ENCODE data around the gene RPS24. TPM values are rescaled to one million over a fixed set of nuclear protein-coding genes. Genes with fewer than 3 reads are reported as not detected.
A peak's percentile ranks its signal among the peaks of the same experiment; 100 is the strongest.

The RPS24 gene
- total and polyA plus RNA-seq, 8 donors: 599 to 3,548 (median 970) TPM

DNA sequence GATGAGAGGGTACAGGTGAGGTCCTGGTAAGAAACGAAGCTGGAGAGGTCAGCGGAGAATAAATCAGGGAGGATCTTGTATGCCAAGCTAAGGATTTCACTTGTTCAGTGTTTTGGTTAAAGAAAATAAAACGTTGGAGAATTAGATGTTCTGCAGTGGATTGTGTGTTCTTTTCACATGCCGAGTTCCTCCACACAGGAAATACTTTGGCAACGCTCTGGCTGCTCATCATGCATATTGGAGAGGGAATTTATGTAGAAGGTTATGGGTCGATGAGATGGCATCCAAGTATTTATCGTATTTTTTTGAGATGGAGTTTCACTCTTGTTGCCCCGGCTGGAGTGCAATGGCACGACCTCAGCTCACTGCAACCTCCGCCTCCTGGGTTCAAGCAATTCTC lies 11.0 kb downstream of the RPS24 start:
- H3K4me3 ChIP-seq: no peak overlapping the region
- H3K4me1 ChIP-seq: no peaks in the 10 kb centered on the region
- H3K27me3 ChIP-seq: no peaks in the 10 kb centered on the region
- FAIRE-seq: no peak
- no peaks in the 10 kb centered on the region for H3K9me3 ChIP-seq
- no peak overlapping the region for H3K27ac ChIP-seq
- 59 to 68% methylated on average over 10 of the region's 10 CpGs for WGBS, 2 donors
- no peak for DNase-seq
- no peak for TF ChIP-seq CTCF (IDR thresholded peaks at IDR 0.05)
- H3K36me3 ChIP-seq: peaks cover 0 to 18% (median 14%) of the 10 kb centered on the region in 3 donors
- intact Hi-C loops (cut with DNase I): loop anchor here in 2 of 3 donors (5.0 to 10.0 kb wide), 3 partner anchors 610 to 1158 kb away; no protein-coding TSS in a partner anchor
- no peak for ATAC-seq

DNA sequence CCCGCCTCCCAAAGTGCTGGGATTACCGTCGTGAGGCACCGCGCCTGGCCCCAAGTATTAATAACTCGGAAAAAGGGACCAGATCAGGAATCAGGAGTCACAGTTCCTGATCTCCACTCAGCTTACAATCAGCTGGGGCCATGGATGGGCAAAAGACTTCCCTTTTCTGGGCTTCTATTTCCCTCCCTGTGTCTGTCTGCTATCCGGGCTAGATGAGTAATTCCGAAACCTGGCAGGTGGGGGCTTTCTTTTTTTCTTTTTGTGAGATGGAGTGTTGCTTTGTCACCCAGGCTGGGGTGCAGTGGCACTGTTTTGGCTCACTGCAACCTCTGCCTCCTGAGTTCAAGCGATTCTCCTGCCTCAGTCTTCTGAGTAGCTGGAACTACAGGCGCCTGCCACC lies 11.6 kb downstream of the RPS24 start:
- intact Hi-C loops (cut with DNase I): loop anchor here in 2 of 3 donors (5.0 to 10.0 kb wide), 3 partner anchors 610 to 1157 kb away; no protein-coding TSS in a partner anchor
- 57 to 76% methylated on average over 10 of the region's 10 CpGs for WGBS, 2 donors
- TF ChIP-seq CTCF (IDR thresholded peaks at IDR 0.05): no peak

GRCh38 chr10:78045856-78046255 lies 12.2 kb downstream of the RPS24 start:
- H3K27me3 ChIP-seq: no peaks in the 10 kb centered on the region
- H3K27ac ChIP-seq: no peak overlapping the region
- TF ChIP-seq CTCF (IDR thresholded peaks at IDR 0.05): no peak
- 78 to 79% methylated on average over 8 of the region's 8 CpGs for WGBS, 2 donors
- H3K4me1 ChIP-seq: no peaks in the 10 kb centered on the region
- DNase-seq (no peak), FAIRE-seq (no peak), ATAC-seq (no peak)
- H3K4me3 ChIP-seq: no peak overlapping the region
- no peaks in the 10 kb centered on the region for H3K9me3 ChIP-seq
- peaks cover 0 to 9% (median 6%) of the 10 kb centered on the region in 3 donors for H3K36me3 ChIP-seq
- intact Hi-C loops (cut with DNase I): loop anchor here in 2 of 3 donors (5.0 to 10.0 kb wide), 3 partner anchors 609 to 1156 kb away; no protein-coding TSS in a partner anchor

More for the DNA sequence above, 11.6 kb downstream of the RPS24 start:
- H3K36me3 ChIP-seq: peaks cover 0 to 14% (median 12%) of the 10 kb centered on the region in 3 donors
- H3K4me3 ChIP-seq: no peak overlapping the region
- DNase-seq (no peak), ATAC-seq (no peak), FAIRE-seq (no peak)
- no peaks in the 10 kb centered on the region for H3K9me3 ChIP-seq
- H3K27me3 ChIP-seq: no peaks in the 10 kb centered on the region
- no peak overlapping the region for H3K27ac ChIP-seq
- no peaks in the 10 kb centered on the region for H3K4me1 ChIP-seq

DNA sequence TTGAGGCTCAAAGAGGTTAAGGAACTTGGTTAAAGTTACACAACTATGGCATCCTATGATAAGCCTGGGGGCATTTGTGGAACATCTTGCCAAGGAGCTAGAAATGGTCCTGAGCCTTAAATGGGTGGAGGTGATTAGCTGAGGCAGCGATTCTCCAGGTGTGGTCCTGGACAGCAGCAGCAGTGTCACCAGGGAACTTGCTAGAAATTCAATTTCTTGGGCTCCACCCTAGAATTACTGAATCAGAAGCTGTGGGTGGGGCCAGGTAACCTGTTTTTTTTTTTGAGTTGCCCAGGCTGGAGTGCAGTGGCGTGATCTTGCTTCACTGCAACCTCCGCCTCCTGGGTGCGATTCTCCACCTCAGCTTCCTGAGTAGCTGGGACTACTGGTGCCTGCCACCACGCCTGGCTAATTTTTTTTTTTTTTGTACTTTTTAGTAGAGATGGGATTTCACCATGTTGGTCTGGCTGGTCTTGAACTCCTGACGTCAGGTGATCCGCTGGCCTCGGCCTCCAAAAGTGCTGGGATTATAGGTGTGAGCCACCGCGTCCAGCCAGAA lies 13.1 kb downstream of the RPS24 start:
- no peaks in the 10 kb centered on the region for H3K9me3 ChIP-seq
- WGBS, 2 donors: 68 to 78% methylated on average over 10 of the region's 10 CpGs
- ATAC-seq (no peak), FAIRE-seq (no peak), DNase-seq (no peak)
- no peaks in the 10 kb centered on the region for H3K27me3 ChIP-seq
- no peaks in the 10 kb centered on the region for H3K4me1 ChIP-seq
- H3K27ac ChIP-seq: no peak overlapping the region
- no peak for TF ChIP-seq CTCF (IDR thresholded peaks at IDR 0.05)
- intact Hi-C loops (cut with DNase I): loop anchor here in 2 of 3 donors (5.0 to 10.0 kb wide), 3 partner anchors 608 to 1156 kb away; no protein-coding TSS in a partner anchor
- no peaks in the 10 kb centered on the region for H3K36me3 ChIP-seq
- H3K4me3 ChIP-seq: no peak overlapping the region

DNA sequence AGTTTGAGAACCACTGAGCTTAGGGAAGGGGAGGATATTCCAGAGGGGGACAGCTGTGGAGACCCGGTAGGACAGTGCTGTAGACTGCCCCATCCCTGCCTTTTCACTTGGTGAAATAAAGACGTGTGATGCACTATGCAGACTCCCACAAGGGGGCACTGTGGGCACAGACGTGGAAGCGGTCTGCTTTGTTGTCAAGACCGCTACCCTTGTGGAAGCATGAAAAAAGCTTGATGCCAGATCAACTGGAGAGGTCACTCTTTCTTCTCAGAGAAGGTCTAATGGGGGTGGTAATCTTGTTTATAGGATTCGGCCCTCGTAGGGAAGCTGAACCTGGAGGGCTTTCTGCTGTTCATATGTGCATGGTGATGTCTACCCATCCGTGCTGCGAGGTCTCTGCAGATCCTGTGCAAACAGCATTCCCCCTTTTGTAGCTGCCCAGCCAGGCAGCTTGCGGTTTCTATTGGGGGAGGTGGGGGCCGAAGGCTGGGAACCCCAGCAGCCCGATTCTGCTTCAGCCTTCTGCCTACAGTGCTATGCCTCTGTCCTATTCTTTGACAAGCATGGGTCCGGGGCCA lies 13.7 kb downstream of the RPS24 start:
- no peak overlapping the region for H3K4me3 ChIP-seq
- FAIRE-seq (no peak), ATAC-seq (peak; percentile 78 to 97 (median 91)), DNase-seq (peak; percentile 66 to 95 (median 86))
- WGBS, 2 donors: 22 to 24% methylated on average over 13 of the region's 13 CpGs
- H3K9me3 ChIP-seq: no peaks in the 10 kb centered on the region
- H3K4me1 ChIP-seq: no peaks in the 10 kb centered on the region
- no peaks in the 10 kb centered on the region for H3K27me3 ChIP-seq
- H3K27ac ChIP-seq: no peak overlapping the region
- peak; percentile 72 to 88 (median 82) for TF ChIP-seq CTCF (IDR thresholded peaks at IDR 0.05)
- H3K36me3 ChIP-seq: no peaks in the 10 kb centered on the region
- intact Hi-C loops (cut with DNase I): loop anchor here in 2 of 3 donors (5.0 to 10.0 kb wide), 3 partner anchors 607 to 1155 kb away; no protein-coding TSS in a partner anchor

Data from pancreas (tissue), 10 donors.